Motor neuron (in vitro differentiated cells): ENCODE measurements around the gene ZNF219. TPM values are rescaled to one million over a fixed set of nuclear protein-coding genes. Genes with fewer than 3 reads are reported as not detected.
"Not testable (repeated sequence)": the region's sequence is repeated elsewhere in the genome, so short reads cannot be mapped to it uniquely, and the experiment has no call there.

Source experiments
- ATAC-seq, 8 experiments: fragments of 200-7000 bp; cut with Tn5 transposase; replicated peaks in 6 of 8; 2 replicates each; pipeline ENCODE4 v1.8.0; 2021; ENCODE audit warnings: mild to moderate bottlenecking in 8 of 8, moderate library complexity in 8 of 8
- H3K27ac ChIP-seq, 2 donors: fragments of 250-450 bp; sonication (Bioruptor Pico); 2 replicates each; pipeline ENCODE4 v1.9.0; 2021; ENCODE audit warnings: antibody characterized with exemption in 2 of 2, mild to moderate bottlenecking in 2 of 2, moderate library complexity in 1 of 2
- H3K4me1 ChIP-seq, 2 donors: fragments of 250-450 bp; sonication (Bioruptor Pico); replicated peaks in 1 of 2; 2 replicates each; pipeline ENCODE4 v1.6.1; 2021; ENCODE audit warnings: antibody characterized with exemption in 2 of 2, mild to moderate bottlenecking in 2 of 2, moderate library complexity in 1 of 2
- H3K4me3 ChIP-seq, 5 donors: fragments of 250-450 bp; sonication (Bioruptor Pico); 2 replicates each; pipeline ENCODE4 v1.9.0; 2021; ENCODE audit warnings: antibody characterized with exemption in 5 of 5, mild to moderate bottlenecking in 5 of 5, moderate library complexity in 4 of 5
- WGBS, 10 experiments: fragments of 450-650 bp; shearing (Covaris generic); methylation state at CpG; one replicate each; pipeline ENCODE4 v1.0.0; 2022; 5-methylcytosine and 5-hydroxymethylcytosine counted together
- in situ Hi-C, 9 experiments: fragments of 400-800 bp; cut with MboI; loops; one replicate each; pipeline ENCODE4 v1.15.0; 2021; ENCODE audit warnings: low sequenced_read_pairs in 9 of 9, low pct_unique_long_range_greater_than_20kb in 2 of 9; ENCODE audit not compliant: unreplicated experiment in 9 of 9
- total RNA-seq, 8 experiments: library from RNA; unstranded; fragments of 300-600 nt; gene quantifications; 2 replicates each; pipeline versions ENCODE4 v1.2.3 to v1.2.4, GENCODE V29; 2022

The ZNF219 gene
- total RNA-seq, 8 experiments from 2014 or later = 10.5 to 42.7 (median 17.2) TPM

DNA sequence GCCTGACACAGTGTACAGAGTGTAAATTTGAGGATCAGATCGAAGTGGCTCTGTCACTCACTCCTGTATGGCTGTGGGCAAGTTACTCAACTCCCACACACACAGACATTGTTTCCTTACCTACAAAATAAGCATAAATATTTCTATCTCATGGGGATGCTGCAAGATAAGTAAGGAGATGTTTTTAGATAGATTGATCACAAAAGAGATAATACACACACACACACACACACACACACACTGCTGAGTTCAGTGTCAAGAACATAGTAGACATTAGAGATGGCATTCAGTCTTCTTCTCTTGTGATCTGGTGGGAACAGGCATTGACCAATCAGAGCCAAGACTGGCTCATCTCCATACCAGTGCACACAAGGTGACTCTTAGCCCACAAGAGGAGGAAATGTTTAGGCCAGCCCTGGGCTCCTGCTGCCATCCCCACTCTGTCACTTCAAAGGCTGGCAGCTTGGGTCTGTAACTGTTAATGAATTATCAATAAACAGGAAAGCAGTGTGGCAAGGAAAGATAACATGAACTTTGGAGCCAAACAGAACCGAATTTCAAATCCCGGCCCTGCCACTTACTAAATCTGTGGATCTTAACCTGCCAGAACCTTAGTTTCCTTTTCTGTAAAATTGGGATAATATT, 44.2 kb downstream of the ZNF219 start:
- in situ Hi-C loops = no loop called here
- 76 to 100% (median 90%) methylated on average over 1 to 3 of the region's 3 CpGs; no CpG with 5 or more reads in 4 of the 10 experiments for WGBS, 10 experiments
- ATAC-seq = peak in 1 of 8 experiments; percentile 15
- no peak overlapping the region for H3K27ac ChIP-seq
- H3K4me3 ChIP-seq = no peak overlapping the region
- H3K4me1 ChIP-seq = peaks cover 0 to 4% of the 10 kb centered on the region in 2 donors

DNA sequence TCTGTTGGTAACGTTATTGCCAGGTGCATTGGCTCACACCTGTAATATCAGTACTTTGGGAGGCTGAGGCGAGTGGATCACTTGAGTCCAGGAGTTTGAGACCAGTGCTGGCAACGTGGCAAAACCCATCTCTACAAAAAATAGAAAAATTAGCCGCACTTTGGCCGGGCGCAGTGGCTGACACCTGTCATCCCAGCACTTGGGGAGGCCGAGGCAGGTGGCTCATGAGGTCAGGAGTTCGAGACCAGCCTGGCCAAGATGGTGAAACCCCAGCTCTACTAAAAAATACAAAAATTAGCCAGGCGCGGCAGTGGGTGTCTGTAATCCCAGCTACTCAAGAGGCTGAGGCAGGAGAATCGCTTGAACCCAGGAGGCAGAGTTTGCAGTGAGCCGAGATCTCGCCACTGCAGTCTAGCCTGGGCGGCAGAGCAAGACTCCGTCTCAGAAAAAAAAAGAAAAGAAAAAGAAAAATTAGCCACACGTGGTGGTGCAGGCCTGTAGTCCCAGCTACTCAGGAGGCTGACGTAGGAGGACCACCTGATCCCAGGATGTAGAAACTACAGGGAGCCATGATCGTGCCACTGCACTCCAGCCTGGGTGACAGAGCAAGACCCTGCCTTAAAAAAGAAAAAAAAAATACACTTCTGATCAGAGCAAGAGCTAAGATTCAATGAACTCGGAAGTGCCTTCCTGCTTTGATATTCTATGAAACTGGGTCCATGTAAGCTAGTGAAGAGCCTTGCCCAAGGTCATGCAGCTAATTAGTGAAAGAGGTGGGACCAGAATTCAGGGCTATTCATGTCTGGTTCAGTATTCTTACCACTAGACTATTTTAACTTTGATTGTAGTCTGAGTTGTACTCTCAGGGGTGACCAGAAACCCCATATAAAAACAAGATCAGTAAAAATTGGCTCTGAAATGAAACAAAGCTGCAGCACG, 45.0 kb downstream of the ZNF219 start:
- in situ Hi-C loops = no loop called here
- Histone ChIP-seq H3K27ac (no peak overlapping the region), H3K4me3 (no peak overlapping the region), H3K4me1 (peaks cover 0 to 4% of the 10 kb centered on the region in 2 donors)
- ATAC-seq = no peak
- WGBS, 10 experiments = 50 to 91% (median 83%) methylated on average over 2 to 17 of the region's 20 CpGs; no CpG with 5 or more reads in 1 of the 10 experiments

DNA sequence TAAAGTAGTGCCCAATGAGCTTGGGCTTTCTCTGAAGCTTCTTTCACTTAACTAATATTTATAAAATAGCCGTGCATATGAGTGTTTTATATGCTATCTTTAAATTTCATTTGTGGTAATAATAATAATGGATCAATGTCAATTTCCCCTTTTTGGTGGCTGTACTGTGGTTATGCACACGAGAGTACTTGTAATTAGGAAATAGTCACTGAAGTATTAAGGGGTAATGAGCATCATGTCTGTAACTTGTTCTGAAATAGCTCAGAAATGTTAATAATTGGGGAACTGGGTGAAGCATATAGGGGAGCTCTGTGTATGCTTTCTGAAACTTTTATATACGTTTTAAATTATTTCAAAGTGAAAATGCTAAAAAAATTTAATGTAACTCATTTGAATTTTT, 47.9 kb downstream of the ZNF219 start:
- Histone ChIP-seq H3K4me3 (no peak overlapping the region), H3K4me1 (peaks cover 0 to 3% of the 10 kb centered on the region in 2 donors), H3K27ac (no peak overlapping the region)
- WGBS, 10 experiments = 9 to 83% (median 67%) methylated on average over 2 to 3 of the region's 3 CpGs
- no peak for ATAC-seq
- in situ Hi-C loops = no loop called here

DNA sequence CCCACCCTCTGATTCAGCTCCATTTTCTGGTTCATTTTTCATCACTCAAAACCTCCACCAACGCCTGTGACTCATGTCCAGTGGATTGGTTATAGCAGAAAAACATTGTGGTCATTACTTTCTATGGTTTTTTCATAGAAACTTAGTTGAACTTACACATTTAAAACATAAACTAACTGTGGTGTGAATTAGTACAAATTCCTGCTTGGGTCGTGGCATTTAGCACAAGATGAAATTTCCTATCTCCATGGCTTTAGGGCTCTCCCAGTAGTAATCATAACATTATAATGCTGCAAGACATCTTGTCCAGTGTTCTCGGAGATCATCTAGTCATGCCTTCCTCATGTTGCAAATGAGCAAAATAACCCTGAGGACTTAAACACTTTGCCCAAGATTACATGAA, 49.2 kb downstream of the ZNF219 start:
- 11 to 100% (median 33%) methylated on average over 1 to 3 of the region's 3 CpGs; no CpG with 5 or more reads in 1 of the 10 experiments for WGBS, 10 experiments
- H3K4me1 ChIP-seq = no peaks in the 10 kb centered on the region
- peak in 3 of 8 experiments; percentile 85 to 94 (median 89) for ATAC-seq
- no peak overlapping the region for H3K4me3 ChIP-seq
- in situ Hi-C loops = no loop called here
- H3K27ac ChIP-seq = no peak overlapping the region

DNA sequence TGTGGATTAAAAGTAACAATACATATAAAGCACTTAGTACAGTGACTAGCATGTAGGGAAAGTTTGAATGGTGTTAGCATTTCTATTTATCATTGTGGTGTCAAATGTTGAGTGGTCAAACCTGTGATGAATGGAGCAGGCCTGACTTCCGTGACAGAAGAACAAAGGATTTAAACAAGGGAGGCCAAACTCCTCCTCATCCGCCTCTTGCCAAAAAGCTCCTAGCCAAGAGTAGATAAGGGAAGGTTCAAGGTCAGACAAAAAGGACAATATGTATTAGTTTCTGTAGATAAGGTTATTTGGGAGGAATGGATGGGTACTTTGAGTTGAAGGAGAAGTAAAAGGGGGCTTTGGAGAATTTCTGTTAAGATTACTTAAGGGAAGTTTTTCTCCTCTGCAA, 49.8 kb downstream of the ZNF219 start:
- ATAC-seq = no peak
- H3K4me3 ChIP-seq = no peak overlapping the region
- in situ Hi-C loops = no loop called here
- WGBS, 10 experiments = 52 to 100% (median 84%) methylated on average over 1 to 2 of the region's 2 CpGs; no CpG with 5 or more reads in 3 of the 10 experiments
- H3K4me1 ChIP-seq = no peaks in the 10 kb centered on the region
- no peak overlapping the region for H3K27ac ChIP-seq

DNA sequence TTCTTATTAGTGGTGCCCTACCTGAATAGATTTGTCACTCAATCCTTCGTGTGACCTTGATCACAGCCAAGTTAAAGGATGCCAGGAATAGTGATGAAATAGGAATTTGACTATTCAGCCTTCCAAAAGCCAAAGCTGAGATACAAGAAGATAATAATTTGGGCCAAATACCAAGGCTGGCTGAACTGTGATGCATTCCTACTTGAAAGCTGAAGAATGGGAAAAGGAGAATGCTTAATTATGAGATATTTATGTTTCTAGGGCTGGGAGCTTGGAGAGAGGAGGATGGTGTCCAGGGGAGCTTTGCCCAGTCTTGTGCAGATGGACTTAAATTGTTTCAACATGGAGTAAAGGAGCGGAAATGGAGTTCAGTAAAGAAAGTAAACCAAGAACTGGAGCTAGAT, 51.1 kb downstream of the ZNF219 start:
- Histone ChIP-seq H3K4me3 (no peak overlapping the region), H3K27ac (no peak overlapping the region), H3K4me1 (no peaks in the 10 kb centered on the region)
- no peak for ATAC-seq
- 13 to 94% (median 63%) methylated on average over 1 to 2 of the region's 2 CpGs; no CpG with 5 or more reads in 1 of the 10 experiments for WGBS, 10 experiments
- in situ Hi-C loops = no loop called here

DNA sequence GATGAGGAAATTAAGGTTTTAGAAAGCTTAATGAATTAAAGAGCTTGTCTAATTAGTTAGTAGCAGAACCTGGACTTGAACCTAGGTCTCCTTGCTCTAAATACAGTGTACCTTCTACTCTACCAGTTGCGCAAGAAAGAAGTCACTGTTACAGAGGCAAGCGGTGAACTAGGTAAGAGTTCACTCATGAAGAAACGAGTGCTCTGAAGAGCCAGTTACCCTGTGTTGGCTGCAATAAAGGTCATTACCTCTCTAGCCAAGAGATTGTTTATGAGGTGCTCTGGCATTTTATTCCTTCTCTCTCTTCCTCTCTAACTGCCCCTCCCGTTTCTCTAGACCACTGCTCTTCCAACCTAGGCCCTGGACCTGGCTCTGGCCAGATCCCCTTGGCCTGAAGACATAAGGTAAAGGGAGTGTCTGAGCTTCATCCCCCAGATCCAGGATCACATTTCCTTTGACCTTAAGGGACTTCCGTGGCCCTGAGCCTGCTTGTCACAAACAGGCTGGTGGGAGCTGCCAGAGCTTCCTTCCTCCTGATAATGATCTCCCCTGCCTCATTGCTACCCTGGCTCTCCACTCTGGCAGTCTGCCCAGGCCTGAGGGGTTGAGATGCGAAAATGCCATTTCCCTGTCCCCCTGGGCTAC, 54.4 kb downstream of the ZNF219 start:
- Histone ChIP-seq H3K4me1 (no peaks in the 10 kb centered on the region), H3K4me3 (no peak overlapping the region), H3K27ac (no peak overlapping the region)
- in situ Hi-C loops = no loop called here
- WGBS, 10 experiments = 20 to 82% (median 56%) methylated on average over 1 to 4 of the region's 6 CpGs; no CpG with 5 or more reads in 3 of the 10 experiments
- no peak for ATAC-seq

DNA sequence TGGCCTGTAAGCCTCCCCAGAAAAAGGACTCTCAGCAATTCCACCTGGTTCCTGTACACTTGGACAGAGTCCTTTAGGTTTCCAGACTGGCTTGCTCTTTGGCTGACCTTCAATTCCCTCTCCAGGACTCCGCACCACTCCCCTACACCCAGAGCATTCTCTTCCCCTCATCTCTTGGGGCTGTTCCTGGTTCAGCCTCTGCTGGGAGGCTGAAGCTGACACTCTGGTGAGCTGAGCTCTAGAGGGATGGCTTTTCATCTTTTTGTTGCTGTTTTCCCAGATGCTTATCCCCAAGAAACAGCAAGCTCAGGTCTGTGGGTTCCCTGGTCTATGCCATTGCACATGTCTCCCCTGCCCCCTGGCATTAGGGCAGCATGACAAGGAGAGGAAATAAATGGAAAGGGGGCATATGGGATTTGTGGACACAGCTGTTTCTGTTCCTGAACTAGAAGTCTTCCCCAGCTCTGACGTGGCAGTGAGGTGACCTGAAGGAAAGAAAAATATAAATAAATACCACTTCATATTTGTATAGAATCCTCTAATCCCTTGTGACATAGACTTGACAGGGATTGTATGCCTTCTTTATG, 55.0 kb downstream of the ZNF219 start:
- Histone ChIP-seq H3K4me1 (no peaks in the 10 kb centered on the region), H3K27ac (no peak overlapping the region), H3K4me3 (no peak overlapping the region)
- in situ Hi-C loops = no loop called here
- ATAC-seq = no peak
- WGBS, 10 experiments = 69 to 100% (median 83%) methylated on average over 1 to 2 of the region's 2 CpGs; no CpG with 5 or more reads in 5 of the 10 experiments

DNA sequence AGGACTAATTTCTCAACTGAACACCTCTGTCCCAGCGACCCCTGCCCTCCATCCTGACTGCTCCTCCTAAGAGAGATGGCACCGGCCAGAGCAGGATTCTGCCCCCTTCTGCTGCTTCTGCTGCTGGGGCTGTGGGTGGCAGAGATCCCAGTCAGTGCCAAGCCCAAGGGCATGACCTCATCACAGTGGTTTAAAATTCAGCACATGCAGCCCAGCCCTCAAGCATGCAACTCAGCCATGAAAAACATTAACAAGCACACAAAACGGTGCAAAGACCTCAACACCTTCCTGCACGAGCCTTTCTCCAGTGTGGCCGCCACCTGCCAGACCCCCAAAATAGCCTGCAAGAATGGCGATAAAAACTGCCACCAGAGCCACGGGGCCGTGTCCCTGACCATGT, 55.5 kb downstream of the ZNF219 start:
- no peak overlapping the region for H3K4me3 ChIP-seq
- H3K4me1 ChIP-seq = no peaks in the 10 kb centered on the region
- no peak overlapping the region for H3K27ac ChIP-seq
- ATAC-seq = peak in 3 of 8 experiments; percentile 24 to 33 (median 26)
- in situ Hi-C loops = no loop called here
- WGBS, 10 experiments = 20 to 92% (median 67%) methylated on average over 1 to 7 of the region's 8 CpGs; no CpG with 5 or more reads in 1 of the 10 experiments

DNA sequence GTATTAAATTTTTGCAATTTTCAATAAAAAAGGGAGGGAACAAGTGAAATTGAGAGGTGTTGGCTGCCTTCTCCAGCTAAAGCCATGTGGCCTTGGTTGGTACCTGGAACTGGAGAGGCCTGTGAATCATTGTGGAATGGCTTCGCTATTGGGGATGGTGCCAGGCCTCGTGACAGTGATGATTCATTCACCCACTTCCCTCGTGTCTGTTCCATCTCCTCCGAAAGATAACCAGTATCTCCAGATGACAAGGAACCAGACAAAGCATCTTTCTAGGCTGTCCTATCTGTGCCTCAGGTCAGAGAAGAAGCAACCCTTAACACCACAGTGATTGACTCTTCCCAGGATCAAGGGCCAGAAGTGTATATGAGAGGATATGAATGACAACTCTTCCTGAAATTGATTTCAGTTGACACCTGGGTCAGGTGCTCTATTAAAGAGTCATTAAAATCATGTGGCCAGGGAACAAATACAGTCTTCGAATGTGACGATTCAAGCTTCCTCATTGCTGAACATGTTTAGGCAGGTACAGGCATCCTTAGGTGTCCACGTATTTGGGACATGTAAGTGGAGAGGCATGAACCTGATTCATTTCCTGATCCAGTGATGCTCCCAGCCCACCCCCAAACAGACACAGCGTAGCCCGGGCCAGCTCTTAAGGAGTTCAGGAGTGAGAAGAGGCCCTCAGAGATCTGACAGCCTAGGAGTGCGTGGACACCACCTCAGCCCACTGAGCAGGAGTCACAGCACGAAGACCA, 56.6 kb downstream of the ZNF219 start, which contains the start of gene RNASE7:
TSS of gene RNASE7 (plus strand) at position 687 of the 758 bp plus-strand sequence. CDS start 631 bp downstream, outside the sequence.
- H3K27ac ChIP-seq = no peak within 1 kb of the TSS
- ATAC-seq = peak in 2 of 8 experiments; percentile 24 to 43
- no peaks in the 10 kb centered on the region for H3K4me1 ChIP-seq
- H3K4me3 ChIP-seq = no peak within 1 kb of the TSS
- in situ Hi-C loops = no loop called here
- 17 to 82% (median 77%) methylated on average over 2 to 10 of the region's 11 CpGs; no CpG with 5 or more reads in 2 of the 10 experiments for WGBS, 10 experiments

DNA sequence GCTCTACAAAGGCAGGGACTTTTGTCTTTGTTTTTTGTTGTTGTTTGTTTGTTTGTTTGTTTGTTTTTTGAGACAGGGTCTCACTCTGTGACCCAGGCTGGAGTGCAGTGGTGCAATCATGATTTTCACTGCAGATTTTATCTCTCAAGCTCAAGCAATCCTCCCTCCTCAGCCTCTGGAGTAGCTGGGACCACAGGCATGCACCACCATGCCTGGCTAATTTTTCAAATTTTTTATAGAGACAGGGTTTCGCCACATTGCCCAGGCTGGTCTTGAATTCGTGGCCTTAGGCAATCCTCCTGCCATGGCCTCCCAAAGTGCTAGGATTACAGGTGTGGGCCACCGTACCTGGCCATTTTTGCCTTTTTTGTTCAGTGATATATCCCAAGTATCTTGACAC, 57.5 kb downstream of the ZNF219 start:
- H3K27ac ChIP-seq, H3K4me3 ChIP-seq, H3K4me1 ChIP-seq, in situ Hi-C loops, ATAC-seq: not testable (repeated sequence)
- WGBS, 10 experiments = 36 to 100% (median 75%) methylated on average over 1 to 3 of the region's 3 CpGs; no CpG with 5 or more reads in 3 of the 10 experiments

DNA sequence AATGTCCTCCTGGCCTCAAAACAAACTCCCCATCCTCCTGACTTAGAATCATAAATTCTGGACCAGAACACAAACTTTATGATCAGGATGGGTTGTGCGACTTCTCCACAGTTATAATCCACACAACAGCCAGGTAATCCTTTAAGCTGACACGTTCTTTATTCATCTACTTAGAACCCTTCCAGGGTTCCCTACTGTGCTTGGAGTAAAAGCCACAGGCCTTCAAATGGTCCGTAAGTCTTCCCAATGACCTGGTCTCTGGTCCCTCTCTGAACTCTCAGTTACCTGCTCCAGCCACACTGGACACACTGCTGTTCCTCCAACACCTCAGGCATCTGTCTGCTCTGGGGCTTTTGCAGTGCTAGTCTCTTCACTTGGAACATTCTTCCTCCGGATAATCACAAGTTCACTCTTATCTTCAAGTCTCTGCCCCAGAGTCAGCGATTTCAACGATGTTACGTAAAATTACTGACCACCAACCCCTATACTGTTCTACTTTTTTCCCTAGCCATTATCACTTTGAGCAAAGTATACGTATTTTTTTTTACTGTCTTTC, 58.0 kb downstream of the ZNF219 start:
- in situ Hi-C loops = no loop called here
- Histone ChIP-seq H3K4me1 (no peaks in the 10 kb centered on the region), H3K4me3 (no peak overlapping the region), H3K27ac (no peak overlapping the region)
- WGBS, 10 experiments = 67 to 88% (median 82%) methylated on average over 2 to 8 of the region's 8 CpGs
- ATAC-seq = no peak
